GM23248 (cell line): ENCODE data around the gene CTNND2.

Experiments
- EZH2 ChIP-seq: fragments of 200-600 bp; sonication (generic); IDR thresholded peaks from 2 replicates; pipeline ENCODE4 v1.6.1; 2018; ENCODE audit warnings: antibody characterized with exemption, mild to moderate bottlenecking; ENCODE audit not compliant: insufficient read depth, poor library complexity, severe bottlenecking
- EZH2phosphoT487 ChIP-seq: fragments of 200-600 bp; sonication (generic); IDR thresholded peaks from 2 replicates; pipeline ENCODE4 v1.6.1; 2018; ENCODE audit warnings: antibody characterized with exemption, moderate library complexity, mild to moderate bottlenecking, low read depth; ENCODE audit not compliant: insufficient read depth

DNA sequence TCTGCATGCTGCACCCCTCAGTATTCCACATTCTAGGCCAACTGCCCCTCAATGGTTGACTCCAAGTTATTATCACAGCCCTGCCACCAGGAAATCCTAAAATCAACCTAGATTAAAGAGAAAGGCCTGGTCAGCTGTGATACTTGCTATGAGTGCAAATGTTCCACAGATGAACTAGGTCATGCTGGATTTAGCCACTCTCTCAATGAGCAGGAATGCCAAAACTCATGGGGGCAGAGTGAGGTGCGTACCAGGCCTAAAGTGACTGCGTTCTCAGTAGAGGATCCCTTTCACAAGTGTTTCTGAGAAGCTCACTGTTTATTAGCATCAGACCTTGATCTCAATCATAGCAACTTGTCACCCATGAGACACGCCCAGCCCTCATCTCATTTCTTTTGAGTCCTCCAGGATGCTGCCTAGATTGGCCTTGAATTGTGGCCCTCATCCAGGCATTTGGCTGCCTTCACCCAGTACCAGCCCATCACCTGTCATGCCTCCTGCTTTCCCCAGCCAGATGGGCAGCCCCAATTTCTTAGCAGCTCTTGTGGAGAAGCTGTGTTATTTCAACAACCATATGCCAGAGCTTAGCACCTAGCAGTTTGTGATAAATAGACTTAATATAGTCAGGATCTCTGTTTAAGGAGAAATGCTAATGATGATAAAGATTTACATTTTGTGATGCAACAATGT, 383.9 kb downstream of the CTNND2 start:
- TF ChIP-seq EZH2phosphoT487, result no peak
- TF ChIP-seq EZH2, result no peak
